Kidney epithelial cell (primary cell): ENCODE data around the gene MAPKAP1. TPM values are rescaled to one million over a fixed set of nuclear protein-coding genes. Genes with fewer than 3 reads are reported as not detected.

Experiments used
- DNase-seq: peaks from one replicate; pipeline ENCODE4 v3.0.0-alpha.2; 2010; ENCODE audit warnings: low read depth
- H3K27me3 ChIP-seq: 2 replicates; pipeline ENCODE4 v1.6.0; 2011; ENCODE audit warnings: low read length; ENCODE audit not compliant: control insufficient read depth, insufficient read depth
- H3K36me3 ChIP-seq: 2 replicates; pipeline ENCODE4 v1.5.1; 2011; ENCODE audit warnings: low read length; ENCODE audit not compliant: control insufficient read depth, insufficient read depth
- H3K4me3 ChIP-seq: 2 replicates; pipeline ENCODE4 v1.5.1; 2011; ENCODE audit warnings: low read depth, mild to moderate bottlenecking, control low read depth, low read length
- total RNA-seq: library from RNA; depleted of rRNA; stranded (reverse); fragments of >200 nt; gene quantifications from 2 replicates; pipeline ENCODE4 v1.2.3, GENCODE V29; 2015
- TF ChIP-seq, protein P1 (sequence below): IDR thresholded peaks from 2 replicates; pipeline ENCODE4 v1.5.1; 2011; ENCODE audit warnings: mild to moderate bottlenecking, moderate library complexity, low read length, control low read depth, inconsistent platforms; ENCODE audit not compliant: insufficient read depth, poor library complexity, severe bottlenecking

MAPKAP1 gene
- total RNA-seq, 1 donor from 2014 or later = 101 TPM

- no peaks in the 10 kb centered on the region for H3K36me3 ChIP-seq
- no peak overlapping the region for H3K4me3 ChIP-seq
- no peaks in the 10 kb centered on the region for H3K27me3 ChIP-seq
- no peak for DNase-seq
- TF ChIP-seq, protein P1, sequence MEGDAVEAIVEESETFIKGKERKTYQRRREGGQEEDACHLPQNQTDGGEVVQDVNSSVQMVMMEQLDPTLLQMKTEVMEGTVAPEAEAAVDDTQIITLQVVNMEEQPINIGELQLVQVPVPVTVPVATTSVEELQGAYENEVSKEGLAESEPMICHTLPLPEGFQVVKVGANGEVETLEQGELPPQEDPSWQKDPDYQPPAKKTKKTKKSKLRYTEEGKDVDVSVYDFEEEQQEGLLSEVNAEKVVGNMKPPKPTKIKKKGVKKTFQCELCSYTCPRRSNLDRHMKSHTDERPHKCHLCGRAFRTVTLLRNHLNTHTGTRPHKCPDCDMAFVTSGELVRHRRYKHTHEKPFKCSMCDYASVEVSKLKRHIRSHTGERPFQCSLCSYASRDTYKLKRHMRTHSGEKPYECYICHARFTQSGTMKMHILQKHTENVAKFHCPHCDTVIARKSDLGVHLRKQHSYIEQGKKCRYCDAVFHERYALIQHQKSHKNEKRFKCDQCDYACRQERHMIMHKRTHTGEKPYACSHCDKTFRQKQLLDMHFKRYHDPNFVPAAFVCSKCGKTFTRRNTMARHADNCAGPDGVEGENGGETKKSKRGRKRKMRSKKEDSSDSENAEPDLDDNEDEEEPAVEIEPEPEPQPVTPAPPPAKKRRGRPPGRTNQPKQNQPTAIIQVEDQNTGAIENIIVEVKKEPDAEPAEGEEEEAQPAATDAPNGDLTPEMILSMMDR = no peak
Observed at GRCh38 chr9:125495172-125496119, 211.6 kb downstream of the MAPKAP1 start.

DNA sequence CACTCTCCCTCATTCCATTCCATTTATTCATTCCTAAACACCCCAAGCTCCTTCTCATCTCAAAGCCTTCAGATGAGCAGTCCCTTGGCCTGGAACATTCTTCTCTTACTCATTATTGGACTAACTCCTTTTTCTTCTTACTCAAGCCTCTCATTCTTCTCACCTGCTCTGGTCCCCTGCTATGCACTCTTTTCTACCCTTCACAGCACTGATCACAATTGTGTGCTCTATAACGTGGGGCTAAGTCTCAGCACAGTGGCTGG is 212.4 kb downstream of the MAPKAP1 start:
- Histone ChIP-seq H3K36me3 (no peaks in the 10 kb centered on the region), H3K27me3 (no peaks in the 10 kb centered on the region), H3K4me3 (no peak overlapping the region)
- no peak for DNase-seq
- TF ChIP-seq, protein P1 = no peak

DNA sequence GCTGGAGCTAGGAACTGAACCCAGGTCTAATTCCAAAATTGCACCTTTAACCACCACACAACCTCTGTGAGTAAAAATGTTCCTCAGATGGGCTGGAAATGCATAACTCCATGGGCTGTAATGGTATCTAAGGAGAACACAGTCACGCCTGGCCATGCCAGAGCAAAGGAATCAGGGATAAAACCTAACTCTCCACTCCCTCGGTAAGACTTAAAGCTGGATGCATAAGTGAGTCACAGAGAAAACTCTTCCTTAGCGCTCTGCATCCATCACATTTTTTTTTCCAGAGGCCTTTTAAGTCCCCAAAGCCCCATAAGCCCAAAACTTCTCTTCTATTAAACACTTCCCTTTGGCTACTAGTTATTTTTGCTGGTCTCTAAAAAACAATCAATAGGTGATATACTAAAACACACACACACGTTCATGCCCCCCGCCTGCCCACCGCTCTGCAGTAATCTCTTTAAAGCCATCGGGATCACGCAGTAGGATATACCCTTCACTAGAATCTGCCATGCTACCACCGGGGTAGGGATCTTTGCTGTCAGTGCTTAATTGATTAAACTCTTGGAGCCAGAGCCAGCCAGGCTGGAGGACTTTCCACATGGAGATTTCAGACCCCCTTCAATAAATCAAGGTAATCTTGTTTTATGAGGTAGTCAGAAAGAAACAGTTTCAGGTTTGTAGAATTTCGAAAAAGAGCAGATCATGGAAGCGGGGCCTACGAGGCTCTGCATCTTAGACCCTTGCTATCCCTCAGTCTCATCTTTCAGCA is 212.9 kb downstream of the MAPKAP1 start:
- TF ChIP-seq, protein P1 = no peak
- H3K27me3 ChIP-seq = no peaks in the 10 kb centered on the region
- no peaks in the 10 kb centered on the region for H3K36me3 ChIP-seq
- H3K4me3 ChIP-seq = no peak overlapping the region
- DNase-seq = no peak

DNA sequence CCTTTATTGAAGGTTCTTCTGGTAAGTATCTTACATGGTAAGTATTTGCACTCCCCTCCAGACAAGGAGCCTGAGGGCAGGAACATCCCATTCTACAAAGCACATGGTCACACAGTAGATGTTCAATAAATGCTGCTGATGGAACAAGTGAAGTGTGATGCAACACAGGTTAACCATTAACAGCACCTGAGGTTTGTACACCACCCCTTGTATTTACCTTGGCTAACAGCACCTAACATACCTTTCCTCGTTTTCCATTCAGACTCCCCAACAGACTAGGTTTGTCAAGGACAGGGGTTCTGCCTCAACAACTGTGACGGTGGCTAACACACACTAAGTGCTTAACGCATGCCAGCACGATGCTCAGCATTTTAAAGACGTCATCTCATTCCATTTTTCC is 213.6 kb downstream of the MAPKAP1 start:
- no peak for DNase-seq
- no peaks in the 10 kb centered on the region for H3K36me3 ChIP-seq
- no peak overlapping the region for H3K4me3 ChIP-seq
- no peaks in the 10 kb centered on the region for H3K27me3 ChIP-seq
- TF ChIP-seq, protein P1 = no peak

GRCh38 chr9:125492719-125493118 is 214.3 kb downstream of the MAPKAP1 start:
- H3K36me3 ChIP-seq = no peaks in the 10 kb centered on the region
- H3K4me3 ChIP-seq = no peak overlapping the region
- DNase-seq = no peak
- TF ChIP-seq, protein P1 = no peak
- H3K27me3 ChIP-seq = no peaks in the 10 kb centered on the region
